ENCODE results near the gene CD33.
"Not testable (repeated sequence)": the region's sequence is repeated elsewhere in the genome, so short reads cannot be mapped to it uniquely, and the experiment has no call there.

CD33 gene

GRCh38 chr19:51224898-51225393 lies at the start of gene CD33:
TSS of gene CD33 (plus strand) at chr19:51225080. CDS start at chr19:51225119, 39 bp downstream.
- not testable (repeated sequence) for H3K4me3 ChIP-seq (ENCODE audit: low read length); DNase-seq (ENCODE audit: low read depth)

DNA sequence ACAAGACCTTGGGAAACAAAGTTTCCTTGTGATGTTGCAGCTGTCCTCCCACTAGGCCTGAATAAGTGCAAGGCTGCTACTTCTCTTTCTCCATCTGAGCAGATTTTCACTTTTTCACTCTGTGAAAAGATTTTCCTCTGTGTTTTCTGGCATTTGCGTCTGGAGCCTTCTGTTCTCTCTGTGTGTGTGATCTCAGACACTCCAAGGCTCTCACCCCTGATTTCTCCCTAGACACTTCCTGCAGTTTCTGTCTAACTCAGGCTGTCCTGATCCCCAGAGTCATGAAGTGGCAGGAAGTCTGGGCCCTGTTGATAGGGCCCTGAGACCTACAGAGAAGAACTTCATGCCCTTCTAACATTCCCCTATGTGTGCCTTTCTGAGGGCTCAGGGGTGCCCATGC lies 45.6 kb upstream of the CD33 start:
- no peak overlapping the region for H3K4me3 ChIP-seq (ENCODE audit: low read length)
- TF ChIP-seq, protein P1, sequence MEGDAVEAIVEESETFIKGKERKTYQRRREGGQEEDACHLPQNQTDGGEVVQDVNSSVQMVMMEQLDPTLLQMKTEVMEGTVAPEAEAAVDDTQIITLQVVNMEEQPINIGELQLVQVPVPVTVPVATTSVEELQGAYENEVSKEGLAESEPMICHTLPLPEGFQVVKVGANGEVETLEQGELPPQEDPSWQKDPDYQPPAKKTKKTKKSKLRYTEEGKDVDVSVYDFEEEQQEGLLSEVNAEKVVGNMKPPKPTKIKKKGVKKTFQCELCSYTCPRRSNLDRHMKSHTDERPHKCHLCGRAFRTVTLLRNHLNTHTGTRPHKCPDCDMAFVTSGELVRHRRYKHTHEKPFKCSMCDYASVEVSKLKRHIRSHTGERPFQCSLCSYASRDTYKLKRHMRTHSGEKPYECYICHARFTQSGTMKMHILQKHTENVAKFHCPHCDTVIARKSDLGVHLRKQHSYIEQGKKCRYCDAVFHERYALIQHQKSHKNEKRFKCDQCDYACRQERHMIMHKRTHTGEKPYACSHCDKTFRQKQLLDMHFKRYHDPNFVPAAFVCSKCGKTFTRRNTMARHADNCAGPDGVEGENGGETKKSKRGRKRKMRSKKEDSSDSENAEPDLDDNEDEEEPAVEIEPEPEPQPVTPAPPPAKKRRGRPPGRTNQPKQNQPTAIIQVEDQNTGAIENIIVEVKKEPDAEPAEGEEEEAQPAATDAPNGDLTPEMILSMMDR (IDR thresholded peaks at IDR 0.05; ENCODE audit: insufficient read depth, low read depth, low read length, missing control alignments), result no peak
- DNase-seq (ENCODE audit: low read depth), result no peak

DNA sequence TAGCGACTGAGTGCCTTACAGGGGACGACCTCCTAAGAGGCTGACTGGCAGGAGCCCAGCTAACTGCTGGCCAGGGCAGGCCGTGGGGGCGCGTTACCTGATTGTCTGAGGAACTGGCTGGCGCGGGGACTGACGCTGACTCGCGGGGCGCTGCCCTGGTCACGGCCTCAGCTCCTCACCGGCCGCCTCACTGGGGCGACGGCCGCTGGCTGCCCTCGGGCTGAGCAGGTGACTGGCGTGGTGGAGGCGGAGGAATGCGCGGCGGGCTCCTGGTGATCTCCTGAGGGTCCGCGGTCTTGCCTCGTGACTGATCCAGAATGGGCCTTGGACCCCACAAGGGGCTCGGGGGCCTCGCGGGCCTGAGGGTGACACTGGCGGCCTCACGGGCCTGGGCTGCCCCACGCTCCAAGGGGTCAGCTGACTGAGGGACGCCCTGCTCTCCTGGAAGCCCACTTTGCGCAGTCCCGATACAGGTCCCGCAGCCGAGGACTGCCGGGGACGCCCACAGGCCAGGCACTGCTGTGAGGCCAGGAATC lies 43.4 kb upstream of the CD33 start:
- TF ChIP-seq, protein P1 (IDR thresholded peaks at IDR 0.05; ENCODE audit: insufficient read depth, low read depth, low read length, missing control alignments), result no peak
- H3K4me3 ChIP-seq (ENCODE audit: low read length), result no peak overlapping the region
- DNase-seq (ENCODE audit: low read depth), result no peak

- no peak overlapping the region for H3K4me3 ChIP-seq (ENCODE audit: low read length)
- no peak for DNase-seq (ENCODE audit: low read depth)
- TF ChIP-seq, protein P1 (IDR thresholded peaks at IDR 0.05; ENCODE audit: insufficient read depth, low read depth, low read length, missing control alignments), result no peak
Measured at GRCh38 chr19:51181913-51182419, 42.9 kb upstream of the CD33 start.

GRCh38 chr19:51183629-51184028 lies 41.3 kb upstream of the CD33 start:
- TF ChIP-seq, protein P1 (IDR thresholded peaks at IDR 0.05; ENCODE audit: insufficient read depth, low read depth, low read length, missing control alignments), result no peak
- DNase-seq (ENCODE audit: low read depth), result no peak
- no peak overlapping the region for H3K4me3 ChIP-seq (ENCODE audit: low read length)

GRCh38 chr19:51185069-51185867 lies 39.6 kb upstream of the CD33 start:
- TF ChIP-seq, protein P1 (IDR thresholded peaks at IDR 0.05; ENCODE audit: insufficient read depth, low read depth, low read length, missing control alignments), result no peak
- DNase-seq (ENCODE audit: low read depth), result no peak
- H3K4me3 ChIP-seq (ENCODE audit: low read length), result no peak overlapping the region

- DNase-seq (ENCODE audit: low read depth), result no peak
- no peak overlapping the region for H3K4me3 ChIP-seq (ENCODE audit: low read length)
- TF ChIP-seq, protein P1 (IDR thresholded peaks at IDR 0.05; ENCODE audit: insufficient read depth, low read depth, low read length, missing control alignments), result no peak
Measured at GRCh38 chr19:51185868-51186215, 39.0 kb upstream of the CD33 start.
